ENCODE measurements around the gene GPR156. TPM values are rescaled to one million over a fixed set of nuclear protein-coding genes. Genes with fewer than 3 reads are reported as not detected.

GPR156 gene
- polyA plus RNA-seq, 2 of the 4 experiments (the other 2 are of a cell fraction): 0.43 to 0.68 TPM

DNA sequence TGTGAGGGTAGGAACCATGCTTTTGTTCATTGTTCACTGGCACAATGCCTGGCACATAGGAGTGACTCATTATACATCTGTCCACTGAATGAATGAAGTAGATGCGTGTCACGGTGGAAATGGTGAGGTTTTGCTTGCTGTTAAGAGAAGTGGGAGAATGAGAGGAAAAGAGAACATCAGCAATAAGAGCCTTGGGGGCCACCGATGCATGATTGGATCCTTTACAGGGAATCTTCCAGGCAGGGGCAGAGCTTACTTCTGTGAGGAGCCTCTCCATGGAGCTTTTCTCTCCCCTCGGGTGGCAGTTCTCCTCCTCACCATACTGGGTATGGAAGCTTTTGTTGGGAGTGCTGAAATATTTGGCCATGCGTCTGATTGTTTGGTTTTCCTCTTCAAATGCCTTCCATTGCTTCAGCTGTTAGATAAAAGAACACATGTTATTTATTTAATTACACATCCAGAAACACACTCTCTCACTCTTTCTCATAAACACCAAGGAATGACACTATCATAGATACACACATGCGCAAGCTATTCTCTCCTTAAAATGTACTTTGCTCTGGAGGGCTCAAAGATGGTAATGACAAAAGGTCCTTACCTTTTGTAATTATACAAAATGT is 111.9 kb downstream of the GPR156 start:
- Histone ChIP-seq H3K4me1 (peaks cover 69% of the 10 kb centered on the region), H3K4me3 (no peak overlapping the region), H3K4me2 (no peak overlapping the region), H3K9me3 (no peaks in the 10 kb centered on the region), H3K27ac (peak overlapping the region in 1 of 2 experiments; percentile 78; a peak in 4 of 6 replicates)
- DNase-seq (ENCODE audit: low read depth in 1 of 2, low spot score in 1 of 2): no peak
- ChIA-PET CTCF (interaction anchor here (1.0 to 1.6 kb wide), 2 partner anchors 11 to 281 kb away, joined by 3 to 5 read pairs; no protein-coding TSS in a partner anchor), POLR2A (interaction anchor here (0.6 to 2.8 kb wide), 3 partner anchors 78 to 172 kb away, joined by 6 to 16 read pairs (median 9); partner anchors contain the start of gene GSK3B)
- no peak for ATAC-seq
- no peak for FAIRE-seq
- TF ChIP-seq HOXA7 (CRISPR knock-in tag; IDR thresholded peaks at IDR 0.05) (no peak), MYC (IDR thresholded peaks at IDR 0.05; ENCODE audit: borderline replicate concordance, low read length) (no peak), EP300 (IDR thresholded peaks at IDR 0.05) (no peak), EHF (CRISPR knock-in tag; IDR thresholded peaks at IDR 0.05) (no peak), ZFP36 (IDR thresholded peaks at IDR 0.05; ENCODE audit: borderline replicate concordance, partially characterized antibody) (no peak)
- 78% methylated on average over 6 of the region's 6 CpGs for WGBS (ENCODE audit: missing lambda C conversion rate)

DNA sequence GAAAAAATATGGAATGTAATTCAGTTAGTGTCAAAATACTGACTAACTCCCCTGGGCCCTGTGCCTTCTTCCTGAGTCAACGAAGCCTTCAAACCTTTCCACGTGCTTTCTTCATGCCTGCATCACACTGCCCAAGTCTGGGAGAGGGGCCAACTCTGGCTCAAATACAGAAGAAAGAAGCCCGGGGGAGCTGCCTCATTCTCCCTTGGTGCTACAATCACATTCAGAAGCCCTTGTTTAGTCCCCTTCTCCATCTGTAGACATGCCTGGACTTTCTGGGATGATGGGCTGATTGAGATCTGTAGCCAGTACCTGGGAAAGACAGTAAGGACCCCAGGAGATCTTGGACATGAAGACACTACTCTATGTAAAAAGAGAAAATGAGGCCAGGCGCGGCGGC is 113.0 kb downstream of the GPR156 start:
- FAIRE-seq: no peak
- H3K27ac ChIP-seq: peak overlapping the region; percentile 23 to 74; a peak in 4 of 6 replicates

DNA sequence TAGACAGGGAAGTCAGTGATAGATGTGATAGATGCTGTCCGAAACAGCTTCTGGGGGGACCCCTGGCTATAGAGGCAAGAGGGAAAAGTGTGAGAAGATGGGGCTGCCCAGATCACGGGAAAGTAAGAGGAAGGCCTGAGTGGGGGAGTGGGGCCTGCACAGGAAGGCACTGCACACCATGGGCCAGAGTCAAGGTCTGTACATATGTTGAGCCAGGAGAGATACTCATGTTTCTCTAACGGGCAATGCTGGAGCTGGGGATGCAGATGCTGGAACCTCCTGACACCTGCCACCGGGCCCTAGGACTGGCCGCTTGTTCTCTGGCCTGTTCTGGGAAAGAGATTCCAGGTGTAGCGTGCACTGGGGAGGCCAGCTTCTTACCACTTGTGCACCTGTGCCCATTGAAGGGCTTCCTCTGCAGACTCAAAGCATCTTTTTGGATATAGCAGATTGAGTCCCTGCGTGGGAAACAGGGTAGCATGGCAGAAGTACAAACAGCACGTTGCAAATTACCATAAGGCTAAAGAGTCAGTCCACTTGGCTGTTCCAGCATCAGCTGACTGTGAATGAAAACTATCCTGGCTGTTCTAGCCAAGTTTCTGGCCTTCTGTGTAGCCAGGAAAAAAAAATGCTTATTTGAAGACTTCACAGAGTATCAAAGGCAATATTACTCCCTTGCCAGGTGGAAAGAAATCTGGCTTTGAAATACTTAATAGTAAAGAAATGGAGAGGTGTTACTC is 113.7 kb downstream of the GPR156 start:
- ChIA-PET CTCF (interaction anchor here (1.2 kb wide), 1 partner anchor 279 kb away, joined by 3 read pairs; no protein-coding TSS in a partner anchor), POLR2A (interaction anchor here (2.7 kb wide), 1 partner anchor 76 kb away, joined by 13 read pairs; no protein-coding TSS in a partner anchor)
- no peak for TF ChIP-seq FOSL2 (IDR thresholded peaks at IDR 0.05)
- TF ChIP-seq FOSL2 (CRISPR knock-in tag; IDR thresholded peaks at IDR 0.05): no peak
- TF ChIP-seq RCOR1 (IDR thresholded peaks at IDR 0.05; ENCODE audit: low read depth, low read length): no peak
- TF ChIP-seq, protein P1, sequence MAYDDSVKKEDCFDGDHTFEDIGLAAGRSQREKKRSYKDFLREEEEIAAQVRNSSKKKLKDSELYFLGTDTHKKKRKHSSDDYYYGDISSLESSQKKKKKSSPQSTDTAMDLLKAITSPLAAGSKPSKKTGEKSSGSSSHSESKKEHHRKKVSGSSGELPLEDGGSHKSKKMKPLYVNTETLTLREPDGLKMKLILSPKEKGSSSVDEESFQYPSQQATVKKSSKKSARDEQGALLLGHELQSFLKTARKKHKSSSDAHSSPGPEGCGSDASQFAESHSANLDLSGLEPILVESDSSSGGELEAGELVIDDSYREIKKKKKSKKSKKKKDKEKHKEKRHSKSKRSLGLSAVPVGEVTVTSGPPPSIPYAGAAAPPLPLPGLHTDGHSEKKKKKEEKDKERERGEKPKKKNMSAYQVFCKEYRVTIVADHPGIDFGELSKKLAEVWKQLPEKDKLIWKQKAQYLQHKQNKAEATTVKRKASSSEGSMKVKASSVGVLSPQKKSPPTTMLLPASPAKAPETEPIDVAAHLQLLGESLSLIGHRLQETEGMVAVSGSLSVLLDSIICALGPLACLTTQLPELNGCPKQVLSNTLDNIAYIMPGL (CRISPR knock-in tag; IDR thresholded peaks at IDR 0.05; ENCODE audit: borderline replicate concordance): no peak
- no peak for TF ChIP-seq ZNF302 (CRISPR knock-in tag; IDR thresholded peaks at IDR 0.05)
- TF ChIP-seq EP300 (IDR thresholded peaks at IDR 0.05): no peak
- TF ChIP-seq ZC3H11A (IDR thresholded peaks at IDR 0.05): no peak
- no peak for TF ChIP-seq NPAS2 (CRISPR knock-in tag; IDR thresholded peaks at IDR 0.05; ENCODE audit: borderline replicate concordance)
- TF ChIP-seq, protein P2, sequence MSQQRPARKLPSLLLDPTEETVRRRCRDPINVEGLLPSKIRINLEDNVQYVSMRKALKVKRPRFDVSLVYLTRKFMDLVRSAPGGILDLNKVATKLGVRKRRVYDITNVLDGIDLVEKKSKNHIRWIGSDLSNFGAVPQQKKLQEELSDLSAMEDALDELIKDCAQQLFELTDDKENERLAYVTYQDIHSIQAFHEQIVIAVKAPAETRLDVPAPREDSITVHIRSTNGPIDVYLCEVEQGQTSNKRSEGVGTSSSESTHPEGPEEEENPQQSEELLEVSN (IDR thresholded peaks at IDR 0.05; ENCODE audit: borderline replicate concordance, low read depth): no peak
- TF ChIP-seq KDM5A (IDR thresholded peaks at IDR 0.05): no peak
- no peak for TF ChIP-seq CEBPB (IDR thresholded peaks at IDR 0.05)
- TF ChIP-seq RAD21 (conservative IDR thresholded peaks at IDR 0.05 in 1 of 2, IDR thresholded peaks at IDR 0.05 in 1 of 2): no peak
- TF ChIP-seq MYC (IDR thresholded peaks at IDR 0.05; ENCODE audit: borderline replicate concordance, low read length): no peak
- TF ChIP-seq, protein P3, sequence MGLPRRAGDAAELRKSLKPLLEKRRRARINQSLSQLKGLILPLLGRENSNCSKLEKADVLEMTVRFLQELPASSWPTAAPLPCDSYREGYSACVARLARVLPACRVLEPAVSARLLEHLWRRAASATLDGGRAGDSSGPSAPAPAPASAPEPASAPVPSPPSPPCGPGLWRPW (IDR thresholded peaks at IDR 0.05): no peak
- no peak for TF ChIP-seq RFX5 (IDR thresholded peaks at IDR 0.05)
- no peak for TF ChIP-seq JUNB (IDR thresholded peaks at IDR 0.05)
- TF ChIP-seq MAFK (IDR thresholded peaks at IDR 0.05; ENCODE audit: partially characterized antibody): no peak
- TF ChIP-seq ZFP36 (IDR thresholded peaks at IDR 0.05; ENCODE audit: borderline replicate concordance, partially characterized antibody): no peak
- TF ChIP-seq HOXB13 (CRISPR knock-in tag; IDR thresholded peaks at IDR 0.05; ENCODE audit: low read depth): no peak
- no peak for TF ChIP-seq CBX8 (IDR thresholded peaks at IDR 0.05)
- Histone ChIP-seq H3K9me3 (no peaks in the 10 kb centered on the region), H3K4me2 (peak overlapping the region; percentile 32; the same call in 1 of the 3 replicates), H3K4me3 (no peak overlapping the region), H3K4me1 (peaks cover 53% of the 10 kb centered on the region), H3K27ac (peak overlapping the region; percentile 47 to 74; a peak in 5 of 6 replicates)
- no peak for DNase-seq (ENCODE audit: low read depth in 1 of 2, low spot score in 1 of 2)
- ATAC-seq: no peak
- FAIRE-seq: no peak
- WGBS (ENCODE audit: missing lambda C conversion rate): 90% methylated on average over 8 of the region's 8 CpGs

More for the DNA sequence above, 113.0 kb downstream of the GPR156 start:
- 58% methylated on average over 6 of the region's 6 CpGs for WGBS (ENCODE audit: missing lambda C conversion rate)
- POLR2A ChIA-PET: interaction anchor here (2.8 kb wide), 1 partner anchor 77 kb away, joined by 16 read pairs; the partner anchor contains the start of gene GSK3B
- H3K9me3 ChIP-seq: no peaks in the 10 kb centered on the region
- no peak for DNase-seq (ENCODE audit: low read depth in 1 of 2, low spot score in 1 of 2)
- H3K4me2 ChIP-seq: no peak overlapping the region
- ATAC-seq: no peak
- TF ChIP-seq, protein P4, sequence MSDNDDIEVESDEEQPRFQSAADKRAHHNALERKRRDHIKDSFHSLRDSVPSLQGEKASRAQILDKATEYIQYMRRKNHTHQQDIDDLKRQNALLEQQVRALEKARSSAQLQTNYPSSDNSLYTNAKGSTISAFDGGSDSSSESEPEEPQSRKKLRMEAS (IDR thresholded peaks at IDR 0.05): peak; percentile 47; the same call in 1 of the 2 replicates
- TF ChIP-seq HOXB5 (CRISPR knock-in tag; IDR thresholded peaks at IDR 0.05): no peak
- no peak overlapping the region for H3K4me3 ChIP-seq
- CTCF ChIA-PET: interaction anchor here (1.0 kb wide), 1 partner anchor 12 kb away, joined by 3 read pairs; no protein-coding TSS in a partner anchor
- peaks cover 61% of the 10 kb centered on the region for H3K4me1 ChIP-seq

Data from A549 (cell line).